ENCODE data around the gene MICU1.

DNA sequence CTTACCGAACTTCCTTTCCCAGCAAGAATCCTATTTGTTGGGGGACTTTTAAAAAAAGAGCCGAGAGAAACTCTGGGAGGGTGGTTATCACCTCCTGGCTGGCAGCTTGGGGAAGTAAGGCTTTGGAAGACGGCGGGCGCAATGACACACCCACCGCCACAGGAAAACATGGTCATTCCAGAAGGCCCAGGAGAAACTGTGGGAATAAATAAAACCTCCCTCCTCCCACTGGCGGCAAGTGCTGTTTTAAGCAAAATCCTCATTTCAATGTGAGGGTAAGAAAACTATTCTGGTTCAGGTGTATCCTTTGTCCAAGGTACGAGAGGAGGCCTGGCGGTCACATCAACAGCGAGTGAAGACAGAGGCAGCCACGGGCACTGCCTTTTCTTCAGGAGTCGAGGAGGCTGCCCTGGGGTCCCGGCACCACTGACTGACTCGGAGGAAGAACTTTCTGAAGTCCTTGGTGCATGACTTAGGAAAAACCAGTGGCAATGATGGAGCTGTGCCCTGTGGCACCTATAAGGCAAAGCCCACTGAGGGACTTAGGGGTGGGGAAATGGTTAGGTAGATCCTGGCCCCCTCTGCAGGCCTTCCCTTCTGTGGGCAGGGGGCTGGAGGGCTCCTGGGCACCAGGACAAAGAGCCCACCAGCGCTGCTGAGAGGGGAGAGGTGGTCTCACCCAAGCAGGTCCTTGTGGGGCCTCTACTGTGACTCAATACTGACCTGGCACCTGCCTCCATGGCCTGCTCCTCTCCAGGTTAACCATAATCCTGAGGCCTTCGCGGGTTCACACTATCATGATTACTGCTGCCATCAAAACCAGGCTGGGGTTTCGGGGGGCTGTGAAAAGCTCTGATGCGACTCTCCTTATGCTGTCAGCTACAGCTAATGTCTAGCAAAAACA is 292.5 kb downstream of the MICU1 start:
- TF ChIP-seq CEBPB (IDR thresholded peaks at IDR 0.05), result no peak
- TF ChIP-seq YY1 (IDR thresholded peaks at IDR 0.05; ENCODE audit: low read depth), result no peak
- no peak for TF ChIP-seq REST (IDR thresholded peaks at IDR 0.05; ENCODE audit: low read depth)
- no peak for TF ChIP-seq NFIC (IDR thresholded peaks at IDR 0.05)
- no peak for TF ChIP-seq EP300 (IDR thresholded peaks at IDR 0.05; ENCODE audit: borderline replicate concordance)
- TF ChIP-seq USF1 (IDR thresholded peaks at IDR 0.05), result no peak
- TF ChIP-seq TAF1 (IDR thresholded peaks at IDR 0.05; ENCODE audit: low read depth), result no peak

All from Ishikawa (cell line).